ENCODE results near the gene ANKRD9. TPM values are rescaled to one million over a fixed set of nuclear protein-coding genes. Genes with fewer than 3 reads are reported as not detected.

ANKRD9 gene
- total and polyA plus RNA-seq, 9 of the 15 experiments (the other 6 are each of a cell fraction or from before 2014, with no cell fraction given), result 0.04 to 32.9 (median 5.3) TPM

DNA sequence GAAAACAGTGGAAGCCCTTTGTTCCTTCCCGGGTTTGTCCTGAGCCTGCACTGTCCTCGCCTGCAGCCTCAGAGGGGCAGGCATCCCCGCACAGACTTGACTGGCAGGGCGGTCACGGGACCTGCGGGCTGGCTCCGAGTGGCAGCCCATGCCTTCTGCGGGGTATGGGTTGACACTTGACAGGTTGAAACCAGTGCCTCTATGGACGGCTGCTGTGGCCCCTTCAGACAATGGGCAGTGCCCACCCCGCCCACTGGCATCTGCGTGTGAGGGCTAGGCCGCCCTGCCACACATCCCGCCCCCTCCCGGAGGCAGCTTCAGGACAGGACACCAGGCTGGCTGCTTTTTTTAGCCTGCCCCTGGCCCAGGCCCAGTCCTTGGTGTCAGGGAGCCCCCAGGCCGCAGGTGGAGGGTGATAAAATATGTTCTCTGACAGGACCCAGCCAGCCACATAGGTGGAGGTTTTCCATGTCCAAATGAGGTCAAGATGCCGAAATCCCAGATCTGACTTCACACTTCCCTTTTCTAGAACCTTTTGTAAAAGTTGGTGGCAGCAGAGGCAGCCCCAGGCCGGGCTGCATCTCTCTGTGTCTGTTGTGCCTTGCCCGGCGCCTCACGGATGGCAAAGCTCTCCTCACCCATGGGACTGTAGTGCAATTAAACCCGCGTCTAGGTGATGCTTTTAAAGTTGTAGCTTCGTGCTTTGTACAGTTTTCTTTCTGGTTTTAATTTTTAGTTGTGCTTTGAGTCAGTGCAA lies 10.0 kb downstream of the ANKRD9 start:
- ChIA-PET CTCF (ENCODE audit: low intra/inter-chr PET ratio) (no interaction called here), POLR2A (interaction anchor here (1.0 to 1.1 kb wide), 2 partner anchors 9 to 61 kb away, joined by 3 to 5 read pairs; no protein-coding TSS in a partner anchor)
- no peak for DNase-seq (ENCODE audit: extremely low read depth in 1 of 4, low spot score in 3 of 4)
- no peak for ATAC-seq
- Histone ChIP-seq H3K9me1 (ENCODE audit: control insufficient read depth, insufficient read depth, low read length) (no peaks in the 10 kb centered on the region), H3K9ac (ENCODE audit: insufficient read depth in 1 of 2, low read depth in 2 of 2, low read length in 2 of 2) (peak overlapping the region in 1 of 2 experiments; percentile 83; a peak in 1 of 4 replicates), H3K4me1 (replicated peaks in 1 of 2; ENCODE audit: control insufficient read depth in 2 of 2, insufficient read depth in 2 of 2, low read length in 2 of 2) (peaks cover 29 to 66% of the 10 kb centered on the region in 2 experiments), H3K36me3 (ENCODE audit: control insufficient read depth, insufficient read depth, low read length) (no peaks in the 10 kb centered on the region), H3K4me2 (ENCODE audit: insufficient read depth, low read length) (no peak overlapping the region), H3K27ac (ENCODE audit: extremely low read depth, low read depth, low read length) (peak overlapping the region; percentile 61; the same call in 1 of the 3 replicates), H4K20me1 (replicated peaks; ENCODE audit: control insufficient read depth, insufficient read depth, low read length) (no peaks in the 10 kb centered on the region), H3K4me3 (no peak overlapping the region), H3K27me3 (ENCODE audit: control insufficient read depth in 2 of 2, insufficient read depth in 2 of 2, low read length in 2 of 2) (no peaks in the 10 kb centered on the region), H2AFZ (ENCODE audit: low read depth, low read length) (peak overlapping the region; percentile 78; the same call in 1 of the 2 replicates), H3K79me2 (ENCODE audit: control insufficient read depth, insufficient read depth, low read length) (no peaks in the 10 kb centered on the region), H3K9me3 (replicated peaks; ENCODE audit: control insufficient read depth, insufficient read depth, low read depth, low read length) (no peaks in the 10 kb centered on the region)
- in situ Hi-C loops (cut with MboI) (loop anchor here (25.0 kb wide), 1 partner anchor 413 kb away; the partner anchor contains the start of gene AMN), intact Hi-C loops (cut with micrococcal nuclease) (loop anchor here (10.0 kb wide), 1 partner anchor 535 kb away; the partner anchor contains the start of gene DYNC1H1)
- no peak for FAIRE-seq
- 85% methylated on average over 10 of the region's 23 CpGs for WGBS (ENCODE audit: insufficient coverage, low coverage, missing lambda C conversion rate)
- TF ChIP-seq, protein P1, sequence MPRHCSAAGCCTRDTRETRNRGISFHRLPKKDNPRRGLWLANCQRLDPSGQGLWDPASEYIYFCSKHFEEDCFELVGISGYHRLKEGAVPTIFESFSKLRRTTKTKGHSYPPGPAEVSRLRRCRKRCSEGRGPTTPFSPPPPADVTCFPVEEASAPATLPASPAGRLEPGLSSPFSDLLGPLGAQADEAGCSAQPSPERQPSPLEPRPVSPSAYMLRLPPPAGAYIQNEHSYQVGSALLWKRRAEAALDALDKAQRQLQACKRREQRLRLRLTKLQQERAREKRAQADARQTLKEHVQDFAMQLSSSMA (CRISPR knock-in tag; IDR thresholded peaks at IDR 0.05), result no peak
- TF ChIP-seq SPI1 (IDR thresholded peaks at IDR 0.05; ENCODE audit: borderline replicate concordance, low read depth, low read length), result 0 out of 2 replicates have a peak, but pooled peaks have one; percentile 50
- BruUV-seq (replicated peaks), result no TSS peak
